ENCODE data around the gene LCP2. TPM values are rescaled to one million over a fixed set of nuclear protein-coding genes. Genes with fewer than 3 reads are reported as not detected.
A peak's percentile ranks its signal among the peaks of the same experiment; 100 is the strongest.

Gene LCP2
- 100 to 1,000 TPM in 1 of 6 donors, 10 to 100 TPM in 5; 43.0 to 148 (median 68.6) TPM for total RNA-seq

- peak; percentile 41 to 72 for ATAC-seq (ENCODE audit: low FRiP score in 2 of 2)
- whole genome bisulfite sequencing, 2 donors: 23 to 37% methylated on average over 9 to 10 of the region's 10 CpGs
- H3K27ac ChIP-seq: peak within 1 kb of the TSS; percentile 92 to 95 (median 94)
- H3K36me3 ChIP-seq: peaks cover 0 to 5% (median 1%) of the 10 kb centered on the region in 4 donors
- H3K4me3 ChIP-seq: peak within 1 kb of the TSS; percentile 30 to 70 (median 54)
- H3K4me1 ChIP-seq: peaks cover 14 to 48% (median 28%) of the 10 kb centered on the region in 4 donors
- no peak for TF ChIP-seq CTCF (IDR thresholded peaks at IDR 0.05)
- TF ChIP-seq POLR2AphosphoS5 (IDR thresholded peaks at IDR 0.05): peak; percentile 51 to 70
- TF ChIP-seq POLR2A (IDR thresholded peaks at IDR 0.05): peak in 2 of 4 donors; percentile 23 to 68
- H3K9me3 ChIP-seq: no peaks in the 10 kb centered on the region
- peak in 1 of 2 donors; percentile 51 for DNase-seq
- H3K27me3 ChIP-seq: no peaks in the 10 kb centered on the region
Measured at GRCh38 chr5:170297589-170298462, at the start of gene LCP2. LCP2 (minus strand) TSS chr5:170297777; CDS start chr5:170297611, 166 bp downstream.

- no peaks in the 10 kb centered on the region for H3K9me3 ChIP-seq
- H3K36me3 ChIP-seq: no peaks in the 10 kb centered on the region
- DNase-seq (no peak), ATAC-seq (ENCODE audit: low FRiP score in 2 of 2) (no peak)
- no peaks in the 10 kb centered on the region for H3K27me3 ChIP-seq
- H3K4me1 ChIP-seq: peaks cover 0 to 7% (median 4%) of the 10 kb centered on the region in 4 donors
- no peak for TF ChIP-seq POLR2A (IDR thresholded peaks at IDR 0.05)
- TF ChIP-seq POLR2AphosphoS5 (IDR thresholded peaks at IDR 0.05): no peak
- no peak for TF ChIP-seq EP300 (IDR thresholded peaks at IDR 0.05)
- no peak for TF ChIP-seq CTCF (IDR thresholded peaks at IDR 0.05)
- no peak overlapping the region for H3K4me3 ChIP-seq
- 84 to 91% methylated on average over 9 of the region's 9 CpGs for WGBS, 2 donors
- H3K27ac ChIP-seq: no peak overlapping the region
Measured at GRCh38 chr5:170347022-170347567, 49.5 kb upstream of the LCP2 start.

- H3K27me3 ChIP-seq: no peaks in the 10 kb centered on the region
- TF ChIP-seq POLR2AphosphoS5 (IDR thresholded peaks at IDR 0.05) (no peak), CTCF (IDR thresholded peaks at IDR 0.05) (no peak), EP300 (IDR thresholded peaks at IDR 0.05) (no peak), POLR2A (IDR thresholded peaks at IDR 0.05) (no peak)
- H3K27ac ChIP-seq: no peak overlapping the region
- no peaks in the 10 kb centered on the region for H3K36me3 ChIP-seq
- ATAC-seq (ENCODE audit: low FRiP score in 2 of 2) (no peak), DNase-seq (no peak)
- 95 to 100% methylated on average over 1 of the region's 1 CpG for WGBS, 2 donors
- H3K9me3 ChIP-seq: no peaks in the 10 kb centered on the region
- H3K4me1 ChIP-seq: peaks cover 0 to 11% (median 6%) of the 10 kb centered on the region in 4 donors
- H3K4me3 ChIP-seq: no peak overlapping the region
Measured at GRCh38 chr5:170345971-170346370, 48.4 kb upstream of the LCP2 start.

GRCh38 chr5:170343177-170343576, 45.6 kb upstream of the LCP2 start:
- H3K4me1 ChIP-seq: peaks cover 0 to 11% (median 6%) of the 10 kb centered on the region in 4 donors
- DNase-seq: no peak
- no peak overlapping the region for H3K4me3 ChIP-seq
- no peaks in the 10 kb centered on the region for H3K27me3 ChIP-seq
- ATAC-seq (ENCODE audit: low FRiP score in 2 of 2): no peak
- no peaks in the 10 kb centered on the region for H3K9me3 ChIP-seq
- no peak overlapping the region for H3K27ac ChIP-seq
- TF ChIP-seq EP300 (IDR thresholded peaks at IDR 0.05) (no peak), CTCF (IDR thresholded peaks at IDR 0.05) (no peak), POLR2AphosphoS5 (IDR thresholded peaks at IDR 0.05) (no peak), POLR2A (IDR thresholded peaks at IDR 0.05) (no peak)
- H3K36me3 ChIP-seq: no peaks in the 10 kb centered on the region
- 61 to 80% methylated on average over 3 of the region's 3 CpGs for WGBS, 2 donors

All from upper lobe of left lung (tissue), 6 donors.